ENCODE data around the gene SBF2.

The SBF2 gene

GRCh38 chr11:9838961-9839360 lies 455.1 kb downstream of the SBF2 start:
- DNase-seq: no peak

DNA sequence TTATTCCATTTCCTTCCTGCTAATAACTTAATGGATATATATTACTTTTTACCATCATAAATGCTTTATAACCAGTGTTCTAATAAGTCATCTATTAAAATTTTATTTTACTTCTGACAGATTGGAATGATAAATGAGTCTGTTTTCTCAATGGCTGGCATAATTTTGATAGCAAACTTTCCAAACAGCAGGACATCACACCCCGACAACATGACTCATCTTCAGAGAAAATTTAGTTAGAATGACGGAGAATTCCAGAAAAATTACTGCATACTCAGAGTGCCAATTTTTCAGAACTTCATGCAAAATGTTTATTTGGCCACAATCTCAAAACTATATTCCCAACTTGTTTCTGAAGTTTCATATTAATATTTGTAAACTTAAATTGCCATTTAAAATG lies 455.8 kb downstream of the SBF2 start:
- no peak for DNase-seq

DNA sequence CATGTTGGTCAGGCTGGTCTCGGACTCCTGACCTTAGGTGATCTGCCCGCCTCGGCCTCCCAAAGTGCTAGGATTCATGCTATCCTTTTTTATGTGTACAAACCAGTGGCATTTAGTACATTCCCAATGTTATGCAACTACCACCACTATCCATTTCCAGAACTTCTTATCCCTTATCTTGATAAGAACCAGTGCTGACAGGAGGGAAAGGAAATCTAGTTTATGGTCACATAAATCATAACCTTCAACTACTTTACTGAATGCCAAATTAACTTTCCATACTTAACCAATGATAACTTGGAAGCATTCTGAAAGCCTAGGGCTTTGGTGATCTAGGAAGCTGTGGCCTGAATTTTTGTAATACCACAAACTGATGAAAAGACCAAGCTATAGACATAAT lies 459.7 kb downstream of the SBF2 start:
- DNase-seq: no peak

- DNase-seq: no peak
Observed at GRCh38 chr11:9831122-9831521, 462.9 kb downstream of the SBF2 start.

DNA sequence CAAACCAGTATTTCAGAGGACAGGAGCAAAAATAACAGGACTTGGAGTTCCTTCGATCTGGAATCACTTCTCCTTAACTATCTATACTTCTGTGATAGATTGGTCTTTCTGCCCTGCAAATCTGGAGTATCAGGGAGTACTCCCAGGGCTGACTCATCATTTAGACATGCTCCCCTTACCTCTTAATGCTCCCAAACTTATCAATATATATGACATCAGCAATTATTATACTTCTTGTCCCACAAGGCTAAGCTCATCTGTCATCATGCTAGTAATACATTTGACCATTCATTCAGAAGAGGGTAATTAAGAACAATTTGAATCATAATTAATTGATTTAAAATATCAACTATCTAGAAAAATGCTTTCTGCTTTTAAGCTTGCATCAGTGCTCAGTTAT lies 466.3 kb downstream of the SBF2 start:
- DNase-seq: no peak

DNA sequence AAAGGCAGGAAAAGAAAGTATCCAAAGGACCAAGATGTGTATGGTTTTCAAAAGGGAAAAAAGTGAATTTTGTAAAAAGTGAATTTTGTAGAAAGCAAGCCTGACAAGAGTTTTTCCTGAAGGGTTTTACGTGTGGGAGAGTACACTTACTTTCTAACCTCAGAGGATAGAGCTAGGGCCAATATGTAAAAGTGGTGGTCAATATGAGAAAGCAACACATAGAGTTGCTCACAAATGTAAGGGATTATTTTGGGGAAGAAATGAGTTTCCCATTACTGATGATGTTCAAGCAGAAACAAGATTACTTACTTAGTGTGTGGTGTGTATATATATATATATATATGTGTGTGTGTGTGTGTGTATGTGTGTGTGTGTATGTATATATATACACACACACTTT lies 467.6 kb downstream of the SBF2 start:
- DNase-seq: no peak

DNA sequence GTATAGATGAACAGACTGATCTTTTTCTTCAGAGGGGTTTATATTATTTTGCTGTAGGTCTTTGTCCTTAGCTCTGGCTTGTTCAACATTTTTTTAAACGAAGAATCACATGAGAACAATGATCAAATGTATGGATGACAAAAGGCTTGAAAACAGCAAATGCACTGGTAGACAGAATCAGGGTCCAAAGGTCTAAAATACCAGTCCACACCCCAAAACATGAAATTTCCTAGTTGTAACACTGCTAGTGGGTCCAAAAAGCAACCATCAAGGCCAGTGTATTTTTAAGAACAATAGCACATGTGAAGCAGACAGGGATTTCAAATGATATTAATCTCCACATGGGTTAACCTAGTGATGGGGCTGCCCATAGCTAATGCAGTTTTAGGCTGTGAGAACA lies 468.1 kb downstream of the SBF2 start:
- no peak for DNase-seq

DNA sequence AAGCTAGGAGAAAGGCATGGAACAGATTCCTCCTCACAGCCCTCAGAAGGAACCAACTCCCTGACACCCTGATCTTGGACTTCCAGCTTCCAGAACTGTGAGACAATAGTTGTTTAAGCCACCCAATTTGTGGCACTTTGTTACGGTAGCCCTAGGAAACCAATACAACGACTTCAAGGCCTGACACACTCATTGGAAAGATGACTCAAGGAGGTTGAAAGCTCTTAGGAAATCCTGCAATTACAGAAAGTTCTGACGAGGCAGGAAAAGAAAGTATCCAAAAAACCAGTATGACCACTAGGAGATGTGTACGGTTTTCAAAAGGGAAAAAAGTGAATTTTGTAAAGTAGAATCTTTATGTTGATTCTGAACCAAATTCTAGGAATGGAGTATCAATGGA lies 468.7 kb downstream of the SBF2 start:
- no peak for DNase-seq

DNA sequence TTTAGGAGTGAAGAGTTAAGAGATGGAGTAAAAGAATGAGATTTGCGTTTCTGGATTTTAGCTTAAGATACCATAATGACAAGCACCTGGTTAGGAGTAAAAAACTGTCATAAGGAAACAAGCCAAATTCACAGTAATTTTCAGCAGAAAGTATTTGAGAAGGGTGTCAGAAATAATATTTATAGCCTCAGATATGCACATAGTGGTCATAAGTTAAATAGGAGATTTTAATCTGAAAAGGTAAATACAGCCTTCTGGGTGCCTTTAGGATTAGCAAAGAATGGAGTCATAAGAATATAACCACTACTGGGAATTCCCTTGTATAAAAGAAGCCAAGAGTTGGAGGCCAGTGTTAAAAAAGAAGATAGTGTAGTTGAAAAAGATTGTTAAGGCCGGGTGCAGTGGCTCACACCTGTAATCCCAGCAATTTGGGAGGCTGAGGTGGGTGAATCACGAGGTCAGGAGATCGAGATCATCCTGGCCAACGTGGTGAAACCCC lies 470.1 kb downstream of the SBF2 start:
- no peak for DNase-seq

DNA sequence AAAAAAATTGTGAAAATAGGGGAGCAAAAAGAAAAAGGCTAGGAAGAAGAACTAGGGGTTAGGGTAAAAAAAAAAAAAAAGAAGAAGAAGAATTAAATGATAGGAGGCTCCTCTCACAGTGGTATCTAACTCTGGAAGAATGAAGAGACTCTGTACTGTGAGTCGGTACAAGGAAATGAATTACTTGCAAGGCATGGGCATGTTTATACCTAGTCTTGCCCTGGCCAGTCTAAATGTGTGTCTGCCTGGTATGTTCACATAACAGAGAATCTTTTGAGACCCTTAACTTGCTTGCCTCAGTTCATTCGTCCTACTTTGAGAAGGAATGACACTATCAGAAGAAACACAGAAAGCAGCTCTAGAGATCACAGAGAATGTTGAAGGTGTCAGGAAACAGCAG lies 470.6 kb downstream of the SBF2 start:
- no peak for DNase-seq

DNA sequence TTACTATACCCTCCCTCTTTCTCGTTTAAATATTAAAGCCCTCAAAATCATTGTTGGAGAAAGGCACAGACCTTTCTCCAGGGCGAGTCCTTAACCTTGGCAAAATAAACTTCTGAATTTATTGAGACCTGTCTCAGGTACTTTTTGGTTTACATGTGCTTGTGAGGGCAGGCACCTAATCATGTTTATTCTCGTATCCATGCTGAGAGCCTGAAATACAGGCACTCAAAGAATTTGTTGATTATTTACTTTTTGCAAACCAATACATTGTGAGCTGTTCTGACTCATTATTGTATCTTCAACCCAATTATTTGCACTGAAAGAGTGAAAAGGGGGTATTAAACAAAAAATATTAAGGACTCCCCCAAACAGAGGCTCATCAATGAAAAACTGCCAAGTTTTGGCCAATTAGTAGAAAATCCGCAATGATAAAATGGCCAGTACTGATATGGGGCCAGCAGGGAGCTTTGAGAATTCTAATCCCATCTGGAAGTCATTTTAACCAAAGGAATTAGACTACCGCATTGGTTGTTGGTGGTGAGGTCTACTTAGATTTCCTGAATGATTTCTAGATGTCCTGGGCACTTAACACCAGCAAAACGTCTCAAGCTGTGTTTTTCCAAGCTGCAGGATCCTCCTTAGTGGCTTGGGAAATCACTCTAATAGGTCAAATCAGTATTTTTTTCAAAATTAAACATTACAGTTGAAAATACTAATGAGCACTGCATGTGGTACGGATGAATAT lies 472.8 kb downstream of the SBF2 start:
- DNase-seq: no peak

DNA sequence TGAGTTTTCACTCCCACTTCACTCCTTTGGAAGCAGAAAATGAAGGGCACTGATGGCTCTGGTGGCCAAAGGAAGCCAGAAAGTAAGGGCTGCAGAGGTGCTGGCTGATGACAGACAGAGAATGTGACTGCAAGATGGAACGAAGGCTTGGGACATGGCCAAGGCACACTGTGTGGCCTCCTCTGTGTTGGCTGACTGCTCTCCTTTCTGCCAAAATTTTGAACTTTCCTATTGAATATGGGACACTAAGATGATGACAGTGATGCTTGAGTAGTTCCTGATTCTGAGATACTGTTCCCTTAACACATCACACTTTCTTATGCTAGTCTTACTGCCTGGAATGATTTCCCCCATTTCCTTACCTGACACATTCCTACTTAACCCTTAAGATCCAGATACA lies 473.8 kb downstream of the SBF2 start:
- DNase-seq: no peak

DNA sequence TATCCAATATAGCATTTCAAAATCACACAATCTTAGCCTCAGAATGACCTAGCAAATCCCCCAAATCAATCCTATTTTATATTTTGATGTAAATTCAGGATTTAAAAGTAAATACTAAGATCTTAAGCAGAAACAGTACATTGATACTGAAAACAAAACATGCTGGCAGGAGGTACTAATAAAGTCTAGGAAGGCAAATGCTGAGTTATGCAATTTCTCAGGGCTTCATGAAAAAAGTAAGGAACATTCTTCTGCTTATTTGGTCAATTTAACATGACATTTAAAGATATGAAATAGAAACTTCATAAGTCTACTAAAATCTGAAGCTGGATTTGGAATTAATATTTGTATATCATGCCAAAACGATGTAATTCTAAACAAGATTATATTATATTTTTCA lies 476.8 kb downstream of the SBF2 start:
- DNase-seq: no peak

DNA sequence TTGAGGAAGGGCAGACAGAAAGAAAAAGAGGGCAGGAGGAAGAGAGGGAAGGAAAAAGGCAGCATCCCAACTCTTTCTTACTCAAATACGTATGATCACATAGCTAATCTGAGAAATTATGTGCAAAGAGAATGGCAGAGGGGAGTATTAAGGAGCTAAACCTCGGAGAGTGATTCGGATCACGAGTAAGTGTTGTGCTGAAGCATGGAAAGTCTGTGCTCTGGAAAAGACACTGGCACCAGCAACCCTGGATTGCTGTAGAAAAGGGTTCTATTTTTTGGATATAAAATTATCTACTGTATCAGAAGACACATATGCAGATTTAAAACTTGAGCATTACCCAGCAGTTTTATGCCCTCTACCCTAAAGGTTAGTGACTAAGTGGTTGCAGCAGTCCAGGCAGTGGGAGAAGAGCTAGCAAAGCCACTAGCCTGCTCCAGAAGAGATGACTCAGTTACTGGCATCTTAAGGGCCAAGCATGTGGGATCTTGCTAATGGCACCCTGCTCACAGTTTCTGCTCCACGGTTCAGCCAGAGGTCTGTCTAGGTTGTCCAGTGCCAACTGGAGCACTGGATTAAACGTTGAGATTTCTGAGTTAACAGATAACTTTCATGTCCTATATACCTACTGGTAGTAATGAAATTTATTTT lies 478.4 kb downstream of the SBF2 start:
- DNase-seq: no peak

GRCh38 chr11:9814108-9814507 lies 479.9 kb downstream of the SBF2 start:
- DNase-seq: no peak

- no peak for DNase-seq
Observed at GRCh38 chr11:9808943-9809342, 485.1 kb downstream of the SBF2 start.

DNA sequence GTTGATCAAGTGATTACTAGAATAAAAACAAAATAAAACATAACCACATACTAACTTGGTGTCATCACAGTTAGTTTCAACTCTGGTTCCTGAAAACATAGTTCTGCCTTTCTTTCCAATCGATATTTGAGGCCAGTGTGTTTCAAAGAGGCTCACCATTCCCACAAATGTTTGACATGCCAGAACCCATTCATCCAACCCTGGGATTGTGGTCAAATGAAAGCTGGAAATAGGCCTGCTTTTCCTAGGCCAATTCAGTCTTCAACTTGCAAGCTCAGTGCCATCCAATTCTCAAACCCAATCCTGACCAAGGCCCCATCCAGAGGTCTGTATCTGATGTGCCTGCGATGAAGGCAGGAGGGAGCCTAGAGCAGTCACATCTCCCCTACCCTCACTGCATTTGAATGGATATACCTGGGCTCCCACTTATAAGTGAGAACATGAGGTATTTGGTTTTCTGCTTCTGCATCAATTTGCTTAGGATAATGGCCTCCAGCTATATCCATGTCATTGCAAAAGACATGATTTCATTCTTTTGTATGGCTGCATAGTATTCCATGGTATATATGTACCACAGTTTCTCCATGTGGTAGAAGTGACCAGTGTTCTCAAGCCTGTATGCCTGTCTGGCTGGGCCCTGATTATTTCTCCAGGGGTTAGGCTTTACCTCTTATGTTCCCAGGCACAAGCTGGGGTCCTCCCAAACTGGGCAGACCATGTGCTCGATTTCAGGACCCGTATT lies 486.9 kb downstream of the SBF2 start:
- DNase-seq: no peak

DNA sequence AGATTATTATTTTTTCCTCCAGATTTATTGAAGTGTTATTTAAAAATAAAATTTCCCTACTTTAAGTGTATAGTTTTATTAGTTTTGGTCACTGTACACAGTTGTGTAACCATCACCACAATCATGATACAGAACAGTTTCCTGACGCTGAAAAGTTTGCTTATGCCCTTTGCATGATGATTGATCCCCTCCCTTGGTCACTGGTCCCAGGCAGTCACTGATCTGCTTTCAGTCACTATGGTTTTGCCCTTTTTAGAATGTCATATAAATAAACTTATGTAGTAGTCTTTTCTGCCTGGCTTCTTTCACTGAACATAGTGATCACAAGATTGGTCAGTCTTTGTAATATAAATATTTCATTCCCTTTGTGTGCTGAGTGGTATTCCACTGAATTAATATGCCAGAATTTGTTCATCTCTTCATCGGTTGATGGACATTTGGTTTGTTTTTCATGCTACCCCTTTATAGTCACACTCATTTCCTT lies 489.6 kb downstream of the SBF2 start:
- no peak for DNase-seq

DNA sequence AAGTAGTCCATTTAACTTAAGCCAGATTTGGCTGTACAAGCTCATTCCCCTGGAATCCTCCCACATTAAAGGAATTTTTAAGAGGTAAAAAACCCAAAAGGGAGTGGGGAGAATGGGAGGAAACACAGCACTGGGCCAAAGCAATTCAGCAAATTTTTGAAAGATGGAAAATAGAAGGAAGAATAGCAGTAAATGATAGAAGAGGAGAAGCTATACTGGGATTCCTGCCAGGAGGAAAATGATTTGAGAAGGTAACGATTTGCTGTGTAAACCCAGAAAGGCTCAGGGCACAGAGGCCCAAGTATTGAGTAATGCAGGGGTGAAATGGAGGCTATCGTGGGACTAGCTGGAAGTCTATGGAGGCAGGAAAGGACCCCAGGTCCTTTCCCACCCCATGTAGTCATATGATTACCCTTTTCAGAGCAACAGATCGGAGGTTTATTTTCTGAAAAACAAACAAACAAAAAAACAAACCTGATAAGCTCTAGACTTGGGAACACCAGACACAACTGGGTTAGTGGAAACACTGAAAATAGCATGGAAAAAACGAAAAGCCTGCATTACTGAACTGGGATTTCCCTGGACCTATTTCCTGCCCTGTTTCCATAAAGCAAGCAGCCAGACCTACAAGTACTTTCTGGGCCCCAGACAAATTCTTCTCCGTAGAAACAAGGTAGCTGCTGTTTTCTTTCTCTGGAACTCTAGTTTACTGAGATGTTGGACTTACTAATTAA lies 490.2 kb downstream of the SBF2 start:
- no peak for DNase-seq

DNA sequence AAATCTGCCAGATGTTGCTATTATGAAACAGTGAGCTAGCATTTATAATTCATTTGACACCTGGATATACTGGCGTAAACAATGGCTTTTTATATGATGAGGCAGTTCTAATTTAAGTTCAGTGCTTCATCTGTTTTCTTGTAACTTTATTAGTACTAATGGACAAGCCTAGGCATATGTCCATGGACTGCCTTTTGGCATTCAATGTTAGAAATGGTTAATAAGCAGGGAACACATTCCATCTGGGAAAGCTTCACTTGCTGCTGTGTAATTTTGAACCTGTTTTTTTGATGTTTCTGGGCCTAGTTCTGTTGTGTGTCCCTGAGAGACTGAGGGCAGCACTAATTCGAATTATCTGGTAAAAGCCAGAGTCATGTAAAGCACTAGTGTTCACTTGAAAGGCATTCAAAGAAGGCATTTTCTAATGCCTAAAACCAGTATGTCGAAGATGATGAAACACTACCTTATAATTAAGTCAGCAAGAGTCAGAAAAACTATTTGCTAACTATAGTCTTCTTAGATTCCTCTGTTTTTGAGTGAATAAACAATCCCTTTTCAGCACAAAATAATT lies 491.6 kb downstream of the SBF2 start:
- DNase-seq: no peak

GRCh38 chr11:9799886-9800285 lies 494.1 kb downstream of the SBF2 start:
- DNase-seq: no peak

- no peak for DNase-seq
Observed at GRCh38 chr11:9797300-9797699, 496.7 kb downstream of the SBF2 start.

GRCh38 chr11:9796854-9797253 lies 497.2 kb downstream of the SBF2 start:
- DNase-seq: no peak

Data from activated CD4-positive, CD25-positive, alpha-beta regulatory T cell (primary cell).